Heart right ventricle (tissue), 16 donors: ENCODE measurements around the gene LRRC1. TPM values are rescaled to one million over a fixed set of nuclear protein-coding genes. Genes with fewer than 3 reads are reported as not detected.

ENCODE experiments used
- ATAC-seq, 8 donors: fragments of 200-7000 bp; cut with Tn5 transposase; one replicate each; pipeline ENCODE4 v1.9.1; 2020; ENCODE audit warnings: mild to moderate bottlenecking in 8 of 8, moderate library complexity in 8 of 8, moderate number of reproducible peaks in 1 of 8
- DNase-seq, 2 donors: peaks; one replicate each; pipeline ENCODE4 v3.0.0-alpha.2; 2020
- H3K27ac ChIP-seq, 10 donors: fragments of 200-600 bp; sonication (generic) in 2 of 10; one replicate each; pipeline versions ENCODE4 v1.5.0 to v1.8.0; 2020 to 2022; ENCODE audit warnings: mild to moderate bottlenecking in 3 of 10
- H3K27me3 ChIP-seq, 7 donors: fragments of 200-600 bp; one replicate each; pipeline ENCODE4 v1.8.0; 2021 to 2022; ENCODE audit warnings: mild to moderate bottlenecking in 2 of 7
- H3K36me3 ChIP-seq, 9 donors: fragments of 200-600 bp; sonication (generic) in 1 of 9; one replicate each; pipeline versions ENCODE4 v1.5.0 to v1.8.0; 2020 to 2022; ENCODE audit warnings: mild to moderate bottlenecking in 2 of 9
- H3K4me1 ChIP-seq, 9 donors: fragments of 200-600 bp; sonication (generic) in 1 of 9; one replicate each; pipeline versions ENCODE4 v1.5.0 to v1.8.0; 2020 to 2022; ENCODE audit warnings: mild to moderate bottlenecking in 4 of 9
- H3K4me3 ChIP-seq, 10 donors: fragments of 200-600 bp; sonication (generic) in 2 of 10; one replicate each; pipeline versions ENCODE4 v1.5.0 to v1.8.0; 2020 to 2022; ENCODE audit warnings: mild to moderate bottlenecking in 7 of 10, moderate library complexity in 2 of 10
- H3K9me3 ChIP-seq, 11 donors: fragments of 200-600 bp in 10 of 11; sonication (generic) in 2 of 11; one replicate each; pipeline versions ENCODE4 v1.5.0 to v1.8.0; 2013 to 2022; ENCODE audit warnings: mild to moderate bottlenecking in 2 of 11, control low read depth in 1 of 11, moderate library complexity in 1 of 11
- WGBS, 2 donors: extraction: QIAGEN DNeasy Blood & Tissue Kit; methylation state at CpG; one replicate each; pipeline ENCODE4 v1.1.7; 2013; ENCODE audit warnings: inconsistent platforms in 1 of 2; 5-methylcytosine and 5-hydroxymethylcytosine counted together
- intact Hi-C, 10 donors: fragments of 100-400 bp; cut with DNase I; formaldehyde crosslinking; loops; one replicate each; pipeline versions ENCODE4 v1.11.1 to v1.14.2; 2022
- polyA plus RNA-seq, 2 donors: library from polyadenylated mRNA; stranded (reverse); fragments of 200-250 nt; gene quantifications; one replicate each; pipeline ENCODE4 v1.2.3, GENCODE V29; 2013
- total RNA-seq, 10 donors: library from RNA; stranded (reverse); fragmentation: NEBNext Ultra II Directional in 3 of 10; extraction: Animal tissue kit (Norgen Biotek cat#: 25700) in 3 of 10; gene quantifications; one replicate each; pipeline versions ENCODE4 v1.2.1 to v1.2.4, GENCODE V29; 2021 to 2023
- TF ChIP-seq, protein P1 (sequence below), 9 donors: fragments of 200-600 bp; sonication (generic) in 2 of 9; IDR thresholded peaks; one replicate each; pipeline versions ENCODE4 v1.5.0 to v1.8.0; 2021 to 2022; ENCODE audit warnings: antibody characterized with exemption in 9 of 9, mild to moderate bottlenecking in 5 of 9, moderate library complexity in 1 of 9
- donor health status: Arrhythmogenic right ventricular cardiomyopathy.
- donor health status: ischemic (EF 13 %, LVEDD 7.1; RV severe dilation, severe dysfunction).
- donor health status: healthy with polysubstance abuse.
- donor health status: DM: no; HTN: yes; CAD: no.
- donor health status: DM: no; HTN: no; CAD: no.
- donor health status: ischemic (EF 25% LVEDD 6.9; RV normal size, moderate dysfunction).
- donor health status: ischemic (EF 25% LVEDD 5.7; RV mildly dilated, moderate dysfunction).
- donor health status: healthy.
- donor health status: DM: yes; HTN: yes; CAD: no.
- donor health status: Ischemic cardiomyopathy.
- donor health status: ischemic (EF 35%, LVEDD 5.7; RV mildly dilated, moderate dysfunction).
- donor health status: nonischemic (EF 11% LVEDD 7.7; RV severe dilation, severe dysfunction).
- donor health status: DM: yes; HTN: yes; CAD: no.
- donor health status: PGD.
- donor health status: ischemic (EF 29% LVEDD 5.4; RV normal size, mild dysfunction).
- donor health status: nonischemic (EF 23%, LVEDD 6.1; RV moderate dilation, normal function).

Gene LRRC1
- total and polyA plus RNA-seq, 12 donors: 1.2 to 7.5 (median 4.7) TPM

DNA sequence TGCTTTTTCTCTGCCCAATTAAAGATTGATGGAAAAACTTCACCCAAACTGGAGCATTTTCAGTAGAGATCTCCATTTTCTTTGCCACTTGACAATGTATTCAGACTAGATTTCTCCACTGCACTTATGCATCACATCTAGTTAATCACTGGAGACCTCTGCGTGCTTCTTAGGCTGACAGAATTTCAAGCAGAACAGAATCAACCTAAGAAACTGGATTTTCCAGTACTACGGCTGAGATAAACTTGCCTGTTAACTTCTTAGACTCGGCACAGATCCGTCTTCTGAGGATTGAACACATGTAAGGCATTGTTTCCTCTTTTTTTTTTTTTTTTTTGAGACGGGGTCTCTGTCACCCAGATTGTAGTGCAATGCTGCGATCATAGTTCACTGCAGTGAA lies 139.2 kb downstream of the LRRC1 start:
- Histone ChIP-seq H3K4me3 (no peak overlapping the region), H3K4me1 (peaks cover 0 to 35% (median 9%) of the 10 kb centered on the region in 9 donors), H3K36me3 (no peaks in the 10 kb centered on the region), H3K27me3 (no peaks in the 10 kb centered on the region), H3K9me3 (no peaks in the 10 kb centered on the region), H3K27ac (no peak overlapping the region)
- 92 to 94% methylated on average over 6 of the region's 6 CpGs for WGBS, 2 donors
- no peak for ATAC-seq
- no peak for DNase-seq
- TF ChIP-seq, protein P1, sequence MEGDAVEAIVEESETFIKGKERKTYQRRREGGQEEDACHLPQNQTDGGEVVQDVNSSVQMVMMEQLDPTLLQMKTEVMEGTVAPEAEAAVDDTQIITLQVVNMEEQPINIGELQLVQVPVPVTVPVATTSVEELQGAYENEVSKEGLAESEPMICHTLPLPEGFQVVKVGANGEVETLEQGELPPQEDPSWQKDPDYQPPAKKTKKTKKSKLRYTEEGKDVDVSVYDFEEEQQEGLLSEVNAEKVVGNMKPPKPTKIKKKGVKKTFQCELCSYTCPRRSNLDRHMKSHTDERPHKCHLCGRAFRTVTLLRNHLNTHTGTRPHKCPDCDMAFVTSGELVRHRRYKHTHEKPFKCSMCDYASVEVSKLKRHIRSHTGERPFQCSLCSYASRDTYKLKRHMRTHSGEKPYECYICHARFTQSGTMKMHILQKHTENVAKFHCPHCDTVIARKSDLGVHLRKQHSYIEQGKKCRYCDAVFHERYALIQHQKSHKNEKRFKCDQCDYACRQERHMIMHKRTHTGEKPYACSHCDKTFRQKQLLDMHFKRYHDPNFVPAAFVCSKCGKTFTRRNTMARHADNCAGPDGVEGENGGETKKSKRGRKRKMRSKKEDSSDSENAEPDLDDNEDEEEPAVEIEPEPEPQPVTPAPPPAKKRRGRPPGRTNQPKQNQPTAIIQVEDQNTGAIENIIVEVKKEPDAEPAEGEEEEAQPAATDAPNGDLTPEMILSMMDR (IDR thresholded peaks at IDR 0.05): no peak
- intact Hi-C loops: no loop called here

DNA sequence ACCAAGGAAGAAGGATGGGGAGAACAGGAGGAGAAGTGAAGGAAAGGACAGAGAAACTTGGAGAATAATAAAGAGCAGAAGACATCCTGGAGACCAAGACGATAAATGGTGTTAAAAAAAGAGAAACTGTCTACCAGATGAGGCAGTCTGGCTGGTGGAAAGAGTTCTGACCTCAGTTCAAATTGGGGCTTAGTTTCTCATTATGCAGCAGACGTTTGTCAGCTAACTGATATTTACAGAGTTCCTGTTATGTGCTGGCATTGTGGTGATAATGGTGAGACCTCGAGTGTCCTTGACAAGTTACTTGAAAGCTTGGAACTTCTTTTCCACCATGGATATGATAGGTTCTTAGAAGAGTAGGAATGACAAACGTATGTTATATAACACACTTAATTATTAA lies 142.7 kb downstream of the LRRC1 start:
- H3K27me3 ChIP-seq: no peaks in the 10 kb centered on the region
- H3K9me3 ChIP-seq: no peaks in the 10 kb centered on the region
- WGBS, 2 donors: 44 to 45% methylated on average over 4 of the region's 4 CpGs
- H3K4me3 ChIP-seq: no peak overlapping the region
- intact Hi-C loops: no loop called here
- TF ChIP-seq, protein P1 (IDR thresholded peaks at IDR 0.05): no peak
- H3K27ac ChIP-seq: no peak overlapping the region
- ATAC-seq: no peak
- peaks cover 0 to 19% (median 3%) of the 10 kb centered on the region in 9 donors for H3K4me1 ChIP-seq
- no peak for DNase-seq
- H3K36me3 ChIP-seq: no peaks in the 10 kb centered on the region

DNA sequence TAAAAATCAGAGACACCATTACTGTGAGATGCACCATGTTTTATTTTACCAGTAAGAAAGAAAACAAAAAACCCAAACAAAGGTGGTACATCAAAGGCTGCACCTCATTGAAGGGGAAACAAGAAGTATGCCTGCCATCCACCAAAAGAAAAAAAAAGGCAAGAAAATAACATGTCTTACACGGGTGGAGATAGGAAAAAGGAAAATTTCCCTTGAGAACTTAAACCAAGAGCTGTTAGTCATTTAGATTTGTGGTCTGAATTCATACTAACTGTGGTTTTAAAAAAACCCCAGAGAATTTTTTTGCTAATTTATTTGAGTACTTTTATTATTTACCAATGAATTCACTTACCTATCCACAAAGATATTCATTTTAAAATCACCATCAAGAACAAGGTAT lies 144.0 kb downstream of the LRRC1 start:
- Histone ChIP-seq H3K27me3 (no peaks in the 10 kb centered on the region), H3K4me3 (no peak overlapping the region), H3K36me3 (no peaks in the 10 kb centered on the region), H3K4me1 (peaks cover 0 to 27% (median 8%) of the 10 kb centered on the region in 9 donors), H3K9me3 (no peaks in the 10 kb centered on the region), H3K27ac (no peak overlapping the region)
- ATAC-seq: no peak
- DNase-seq: no peak
- TF ChIP-seq, protein P1 (IDR thresholded peaks at IDR 0.05): no peak
- WGBS, 2 donors: 39 to 76% methylated on average over 1 of the region's 1 CpG
- intact Hi-C loops: no loop called here

DNA sequence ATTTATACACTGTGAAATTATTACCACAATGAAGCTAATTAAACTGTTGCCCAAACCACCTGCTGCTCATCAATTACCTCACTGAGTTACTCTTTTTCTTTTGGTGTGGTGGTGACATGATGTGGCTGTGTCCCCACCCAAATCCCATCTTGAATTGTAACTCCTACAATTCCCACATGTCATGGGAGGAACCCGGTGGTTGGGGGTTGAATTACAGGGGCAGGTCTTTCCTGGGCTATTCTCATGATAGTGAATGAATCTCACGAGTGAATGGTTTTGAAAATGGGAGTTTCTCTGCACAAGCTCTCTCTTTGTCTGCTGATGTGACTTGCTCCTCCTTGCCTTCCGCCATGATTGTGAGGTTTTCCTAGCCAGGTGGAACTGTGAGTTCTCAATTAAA lies 145.0 kb downstream of the LRRC1 start:
- H3K9me3 ChIP-seq: no peaks in the 10 kb centered on the region
- no peak overlapping the region for H3K27ac ChIP-seq
- H3K4me3 ChIP-seq: no peak overlapping the region
- TF ChIP-seq, protein P1 (IDR thresholded peaks at IDR 0.05): no peak
- intact Hi-C loops: no loop called here
- no peak for DNase-seq
- peaks cover 0 to 35% (median 8%) of the 10 kb centered on the region in 9 donors for H3K4me1 ChIP-seq
- H3K27me3 ChIP-seq: no peaks in the 10 kb centered on the region
- H3K36me3 ChIP-seq: no peaks in the 10 kb centered on the region
- WGBS, 2 donors: 86 to 87% methylated on average over 3 of the region's 3 CpGs
- ATAC-seq: no peak
